Activated naive CD4-positive, alpha-beta T cell treated with anti-CD3 and anti-CD28 coated beads, Interleukin-2, amount 50 U/mL, for 72 hours (primary cell): ENCODE data around the gene APBB2. TPM values are rescaled to one million over a fixed set of nuclear protein-coding genes. Genes with fewer than 3 reads are reported as not detected.

Experiments
- ATAC-seq, 2 donors: fragments of 150-1000 bp; cut with Tn5 transposase; 2 replicates each; pipeline ENCODE4 v1.10.0; 2021; ENCODE audit warnings: mild to moderate bottlenecking in 2 of 2, moderate library complexity in 2 of 2
- DNase-seq, 2 donors: peaks; one replicate each; pipeline ENCODE4 v3.0.0; 2021 to 2022; ENCODE audit warnings: low spot score in 2 of 2
- H3K27ac Mint-ChIP-seq, 2 donors: one replicate each; pipeline ENCODE4 v1.8.0; 2022; ENCODE audit warnings: mild to moderate bottlenecking in 2 of 2, mixed read lengths in 2 of 2
- H3K36me3 Mint-ChIP-seq, 2 donors: one replicate each; pipeline ENCODE4 v1.8.0; 2022; ENCODE audit warnings: mixed read lengths in 2 of 2
- H3K9me3 Mint-ChIP-seq, 2 donors: one replicate each; pipeline ENCODE4 v1.8.0; 2022; ENCODE audit warnings: mixed read lengths in 2 of 2
- total RNA-seq, 2 donors: library from RNA; stranded (reverse); gene quantifications; one replicate each; pipeline ENCODE4 v1.2.3, GENCODE V29; 2022

APBB2 gene
- total RNA-seq, 2 donors from 2014 or later: 1.6 to 6.1 TPM

GRCh38 chr4:41140410-41140809 is 73.9 kb downstream of the APBB2 start:
- no peaks in the 10 kb centered on the region for H3K9me3 Mint-ChIP-seq
- DNase-seq (no peak), ATAC-seq (no peak)
- no peaks in the 10 kb centered on the region for H3K36me3 Mint-ChIP-seq
- no peak overlapping the region for H3K27ac Mint-ChIP-seq

- H3K27ac Mint-ChIP-seq: no peak overlapping the region
- DNase-seq (no peak), ATAC-seq (no peak)
- H3K9me3 Mint-ChIP-seq: no peaks in the 10 kb centered on the region
- no peaks in the 10 kb centered on the region for H3K36me3 Mint-ChIP-seq
Observed at GRCh38 chr4:41137879-41138278, 76.5 kb downstream of the APBB2 start.

DNA sequence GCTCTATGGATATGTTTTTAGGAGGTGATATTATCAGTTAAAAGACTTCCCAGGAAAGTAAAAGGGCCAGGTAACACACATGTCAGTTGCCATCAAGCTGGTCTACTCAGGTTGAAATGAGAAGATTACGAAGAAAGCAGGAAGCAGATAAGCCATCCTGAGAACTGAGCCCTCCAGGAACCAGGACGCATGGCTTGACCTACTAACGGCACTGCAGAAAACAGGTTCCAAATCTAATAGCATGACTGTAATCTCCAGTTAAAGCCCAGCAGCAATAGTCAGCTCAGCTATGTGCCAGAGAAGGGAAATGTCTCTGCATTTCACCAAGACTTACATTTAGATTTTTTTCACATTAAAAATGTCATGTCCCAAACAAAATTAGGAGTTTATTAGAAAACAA is 77.9 kb downstream of the APBB2 start:
- DNase-seq (no peak), ATAC-seq (no peak)
- Mint-ChIP-seq H3K9me3 (no peaks in the 10 kb centered on the region), H3K27ac (no peak overlapping the region), H3K36me3 (no peaks in the 10 kb centered on the region)

GRCh38 chr4:41135801-41136200 is 78.5 kb downstream of the APBB2 start:
- DNase-seq (no peak), ATAC-seq (no peak)
- H3K9me3 Mint-ChIP-seq: no peaks in the 10 kb centered on the region
- no peaks in the 10 kb centered on the region for H3K36me3 Mint-ChIP-seq
- H3K27ac Mint-ChIP-seq: no peak overlapping the region

DNA sequence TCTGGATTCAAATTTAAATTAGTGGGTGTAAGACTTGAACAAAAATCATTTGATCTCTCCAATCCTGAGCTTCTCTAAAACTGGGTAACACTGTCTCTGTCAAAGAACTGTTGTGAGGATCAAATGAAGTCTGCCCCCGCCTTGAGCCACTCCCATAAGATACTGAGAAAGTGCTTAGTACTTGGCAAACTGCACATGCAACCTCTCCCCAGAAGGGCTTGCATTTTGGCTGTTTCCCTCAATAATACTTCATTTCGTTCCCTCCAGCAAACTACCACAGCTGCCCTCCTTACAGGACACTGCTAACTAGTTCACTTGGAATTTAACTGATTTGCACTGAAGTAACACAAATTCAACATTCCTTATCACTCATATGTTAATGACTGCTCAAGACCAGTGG is 79.8 kb downstream of the APBB2 start:
- H3K36me3 Mint-ChIP-seq: no peaks in the 10 kb centered on the region
- no peak for DNase-seq
- H3K9me3 Mint-ChIP-seq: no peaks in the 10 kb centered on the region
- H3K27ac Mint-ChIP-seq: no peak overlapping the region
- ATAC-seq: no peak

DNA sequence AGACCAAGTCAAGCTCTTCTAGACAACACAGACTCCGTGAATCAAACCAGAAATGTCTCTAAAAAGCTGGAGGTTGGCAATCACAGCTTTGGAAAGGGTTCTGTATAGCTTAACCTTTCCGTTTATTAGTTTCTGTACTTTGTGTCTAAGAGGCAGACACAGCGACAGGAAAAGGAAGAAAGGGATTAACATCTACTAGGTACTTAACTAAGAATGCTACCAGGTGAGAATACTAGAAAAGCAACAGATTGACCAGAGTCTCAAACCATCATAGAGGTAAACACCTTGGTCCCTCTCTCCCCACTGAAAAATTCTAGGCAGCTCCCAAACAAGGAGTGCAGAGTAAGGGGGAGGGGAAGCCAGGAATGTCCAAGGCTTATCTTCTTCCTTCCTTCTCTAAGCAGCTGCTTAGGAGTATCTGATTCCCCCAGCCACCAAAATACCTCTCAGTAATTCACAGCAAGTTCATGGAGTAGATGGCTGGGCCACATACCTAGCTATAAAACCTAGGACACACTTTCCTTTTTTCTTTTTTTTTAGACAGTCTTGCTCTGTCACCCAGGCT is 80.8 kb downstream of the APBB2 start:
- Mint-ChIP-seq H3K36me3 (no peaks in the 10 kb centered on the region), H3K9me3 (no peaks in the 10 kb centered on the region), H3K27ac (no peak overlapping the region)
- no peak for ATAC-seq
- no peak for DNase-seq

DNA sequence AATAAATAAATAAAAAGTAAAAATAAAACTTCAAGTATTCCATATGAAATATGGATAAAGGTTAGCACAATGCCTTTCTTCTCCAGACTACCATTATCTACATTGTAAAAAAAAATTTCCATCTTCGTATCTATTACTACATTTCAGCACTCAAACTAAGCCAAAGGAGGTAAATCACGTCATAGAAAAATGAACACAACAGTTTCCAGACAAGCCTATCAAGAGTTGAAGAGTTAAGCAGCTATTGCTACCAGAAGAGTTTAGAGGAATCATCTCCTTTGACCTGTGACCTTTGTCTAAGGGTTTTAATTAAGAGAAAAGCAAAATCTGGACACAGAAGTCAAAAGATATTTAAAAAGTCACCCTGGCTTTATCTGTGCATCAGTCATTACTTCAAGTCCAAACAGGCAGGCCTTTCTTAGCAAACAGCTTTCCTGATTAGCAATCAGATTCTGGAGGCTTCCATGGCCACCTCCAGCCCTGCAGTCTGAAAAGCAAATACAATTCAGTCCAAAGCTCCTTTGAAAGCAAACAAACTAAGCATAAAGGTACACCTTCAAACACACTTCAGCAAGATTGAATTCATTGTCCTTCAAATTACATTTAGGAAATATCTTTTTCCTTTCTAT is 82.2 kb downstream of the APBB2 start:
- Mint-ChIP-seq H3K36me3 (no peaks in the 10 kb centered on the region), H3K9me3 (no peaks in the 10 kb centered on the region), H3K27ac (no peak overlapping the region)
- no peak for DNase-seq
- no peak for ATAC-seq

GRCh38 chr4:41129936-41130440 is 84.4 kb downstream of the APBB2 start:
- H3K36me3 Mint-ChIP-seq: no peaks in the 10 kb centered on the region
- no peak overlapping the region for H3K27ac Mint-ChIP-seq
- no peak for ATAC-seq

DNA sequence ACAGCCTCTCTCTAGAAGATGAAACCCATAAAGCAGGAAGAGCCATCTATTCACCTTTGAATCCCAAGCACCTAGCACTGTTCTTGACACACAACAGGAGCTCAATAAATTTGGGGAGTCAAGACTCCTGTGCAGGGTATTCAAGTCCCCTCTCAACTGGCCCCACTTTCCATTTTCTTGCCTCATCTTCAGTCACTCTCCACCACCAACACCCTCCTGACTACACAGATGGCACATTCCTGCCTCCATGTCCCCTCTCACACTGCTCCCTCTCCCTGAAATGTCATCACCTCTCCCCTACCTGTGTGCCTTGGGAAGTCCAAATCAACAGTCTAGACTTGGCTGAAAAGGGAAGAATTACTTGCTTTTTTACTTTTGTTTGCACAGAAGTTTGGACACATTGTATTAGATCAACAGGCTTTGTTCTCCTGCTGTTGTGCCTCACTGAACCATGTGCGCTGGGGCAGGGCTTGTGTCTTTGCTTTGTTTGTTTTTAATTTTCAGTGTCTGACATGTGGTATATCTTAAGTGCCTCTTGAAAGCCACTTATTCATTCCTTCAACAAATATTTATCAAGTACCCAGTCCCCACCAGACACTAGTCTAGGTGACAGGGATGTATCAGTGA is 85.1 kb downstream of the APBB2 start:
- Mint-ChIP-seq H3K36me3 (no peaks in the 10 kb centered on the region), H3K27ac (no peak overlapping the region), H3K9me3 (no peaks in the 10 kb centered on the region)
- ATAC-seq (no peak), DNase-seq (no peak)

More at GRCh38 chr4:41129936-41130440, 84.4 kb downstream of the APBB2 start:
- no peaks in the 10 kb centered on the region for H3K9me3 Mint-ChIP-seq
- no peak for DNase-seq

- Mint-ChIP-seq H3K36me3 (no peaks in the 10 kb centered on the region), H3K27ac (no peak overlapping the region), H3K9me3 (no peaks in the 10 kb centered on the region)
- ATAC-seq (no peak), DNase-seq (no peak)
Observed at GRCh38 chr4:41125558-41126311, 88.6 kb downstream of the APBB2 start.

DNA sequence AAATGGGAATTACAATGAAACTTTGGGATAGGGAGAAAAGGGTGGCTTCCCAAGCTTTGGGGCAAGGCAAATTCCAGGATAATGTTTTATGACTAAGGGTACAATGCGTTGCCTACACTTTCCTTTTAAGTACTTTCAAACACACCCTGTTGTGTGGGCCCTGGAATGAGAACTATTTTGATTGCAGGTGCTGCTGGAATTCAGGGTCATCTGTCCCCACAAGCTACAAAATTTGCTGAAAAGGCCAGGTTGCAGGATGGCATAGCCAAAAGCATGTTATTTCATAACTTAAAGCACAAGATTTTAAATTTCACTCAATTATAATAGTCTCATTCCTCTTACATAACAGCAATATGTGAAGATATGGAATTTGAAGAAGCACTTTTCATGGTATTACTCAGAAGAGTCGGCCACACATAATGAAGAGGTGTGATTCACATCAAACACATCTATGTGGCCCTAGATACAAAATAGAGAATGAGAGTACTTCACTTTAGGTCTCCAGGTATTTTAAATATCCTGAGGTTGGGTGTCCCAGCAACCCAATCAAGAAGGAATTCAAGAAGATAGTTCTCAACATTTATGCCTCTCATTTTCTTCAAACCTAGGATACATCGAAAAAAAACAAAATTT is 89.3 kb downstream of the APBB2 start:
- Mint-ChIP-seq H3K9me3 (no peaks in the 10 kb centered on the region), H3K36me3 (no peaks in the 10 kb centered on the region), H3K27ac (no peak overlapping the region)
- ATAC-seq (no peak), DNase-seq (no peak)

- Mint-ChIP-seq H3K9me3 (no peaks in the 10 kb centered on the region), H3K36me3 (no peaks in the 10 kb centered on the region), H3K27ac (peak overlapping the region in 1 of 2 donors; percentile 12)
- no peak for DNase-seq
- ATAC-seq: no peak
Observed at GRCh38 chr4:41122775-41123174, 91.6 kb downstream of the APBB2 start.

GRCh38 chr4:41122309-41122708 is 92.0 kb downstream of the APBB2 start:
- H3K9me3 Mint-ChIP-seq: no peaks in the 10 kb centered on the region
- no peaks in the 10 kb centered on the region for H3K36me3 Mint-ChIP-seq
- ATAC-seq (no peak), DNase-seq (no peak)
- no peak overlapping the region for H3K27ac Mint-ChIP-seq

DNA sequence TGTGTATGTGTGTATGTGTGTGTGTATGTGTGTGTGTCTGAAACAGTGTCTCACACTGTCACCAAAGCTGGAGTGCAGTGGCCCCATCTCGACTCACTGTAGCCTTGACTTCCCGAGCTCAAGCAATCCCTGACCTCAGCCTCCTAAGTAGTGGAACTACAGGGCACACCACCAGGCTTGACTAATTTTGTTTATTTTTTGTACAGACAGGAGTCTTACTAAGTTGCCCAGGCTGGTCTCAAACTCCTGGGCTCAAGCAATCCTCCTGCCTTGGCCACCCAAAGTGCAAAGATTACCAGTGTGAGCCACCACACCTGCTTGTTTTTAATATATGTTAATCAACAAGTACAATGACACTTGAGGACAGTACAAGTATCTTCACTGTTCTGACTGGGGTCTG is 92.4 kb downstream of the APBB2 start:
- ATAC-seq: no peak
- no peaks in the 10 kb centered on the region for H3K9me3 Mint-ChIP-seq
- H3K27ac Mint-ChIP-seq: no peak overlapping the region
- no peaks in the 10 kb centered on the region for H3K36me3 Mint-ChIP-seq
- no peak for DNase-seq

DNA sequence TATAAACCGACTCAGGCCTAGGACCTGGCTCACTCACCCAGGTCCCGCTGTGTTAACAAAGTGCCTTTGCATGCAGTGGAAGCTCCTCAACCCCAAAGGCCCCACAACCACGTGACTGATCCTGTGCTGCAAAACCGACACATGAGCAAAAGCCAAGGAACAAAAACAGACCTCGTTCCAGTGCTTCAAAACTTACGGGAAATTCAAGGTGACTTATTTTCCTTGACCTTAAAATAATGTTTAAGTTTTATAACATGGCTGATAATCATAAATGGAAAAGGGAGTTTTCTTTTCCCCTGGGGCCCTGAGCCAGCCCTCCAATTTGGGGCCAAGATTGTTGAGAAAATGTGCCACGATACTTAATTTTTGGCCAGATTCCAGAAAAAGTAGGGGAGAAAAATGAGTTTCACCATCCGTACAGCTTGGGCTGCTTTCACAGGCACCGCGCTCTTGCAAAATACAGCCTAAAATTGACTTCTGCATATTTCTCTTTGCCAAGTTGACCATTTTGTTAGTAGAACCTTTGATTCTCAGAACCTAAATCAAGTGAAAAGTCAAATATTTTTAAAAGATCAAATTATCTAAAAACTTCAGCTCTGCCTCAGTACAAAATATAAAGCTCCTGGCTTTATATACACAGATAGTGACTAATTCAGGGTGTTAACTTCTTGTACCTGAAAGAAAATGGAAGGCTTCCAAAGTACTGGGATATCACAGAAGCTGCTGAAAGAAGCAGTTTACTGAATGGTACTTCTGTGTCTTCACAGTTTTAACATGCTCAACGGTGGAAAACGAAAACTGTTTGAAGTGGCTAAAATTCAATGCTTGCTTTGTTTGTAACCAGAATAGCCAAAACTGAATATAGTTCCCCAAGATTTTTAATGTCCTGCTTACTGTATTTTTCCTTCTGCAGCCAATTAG is 93.8 kb downstream of the APBB2 start:
- no peaks in the 10 kb centered on the region for H3K36me3 Mint-ChIP-seq
- H3K27ac Mint-ChIP-seq: no peak overlapping the region
- ATAC-seq (no peak), DNase-seq (no peak)
- peaks cover 0 to 6% of the 10 kb centered on the region in 2 donors for H3K9me3 Mint-ChIP-seq

GRCh38 chr4:41119867-41120295 is 94.5 kb downstream of the APBB2 start:
- ATAC-seq: no peak
- Mint-ChIP-seq H3K9me3 (peaks cover 0 to 8% of the 10 kb centered on the region in 2 donors), H3K36me3 (no peaks in the 10 kb centered on the region), H3K27ac (no peak overlapping the region)
- no peak for DNase-seq
